GM21528 (cell line): Measurements from ENCODE around the gene GALNT18.

Experiments
- ATAC-seq: cut with Tn5 transposase; IDR thresholded peaks from one replicate; pipeline ENCODE4 v1.9.1; 2021; ENCODE audit warnings: mild to moderate bottlenecking, moderate library complexity; ENCODE audit not compliant: unreplicated experiment, low FRiP score

The GALNT18 gene

DNA sequence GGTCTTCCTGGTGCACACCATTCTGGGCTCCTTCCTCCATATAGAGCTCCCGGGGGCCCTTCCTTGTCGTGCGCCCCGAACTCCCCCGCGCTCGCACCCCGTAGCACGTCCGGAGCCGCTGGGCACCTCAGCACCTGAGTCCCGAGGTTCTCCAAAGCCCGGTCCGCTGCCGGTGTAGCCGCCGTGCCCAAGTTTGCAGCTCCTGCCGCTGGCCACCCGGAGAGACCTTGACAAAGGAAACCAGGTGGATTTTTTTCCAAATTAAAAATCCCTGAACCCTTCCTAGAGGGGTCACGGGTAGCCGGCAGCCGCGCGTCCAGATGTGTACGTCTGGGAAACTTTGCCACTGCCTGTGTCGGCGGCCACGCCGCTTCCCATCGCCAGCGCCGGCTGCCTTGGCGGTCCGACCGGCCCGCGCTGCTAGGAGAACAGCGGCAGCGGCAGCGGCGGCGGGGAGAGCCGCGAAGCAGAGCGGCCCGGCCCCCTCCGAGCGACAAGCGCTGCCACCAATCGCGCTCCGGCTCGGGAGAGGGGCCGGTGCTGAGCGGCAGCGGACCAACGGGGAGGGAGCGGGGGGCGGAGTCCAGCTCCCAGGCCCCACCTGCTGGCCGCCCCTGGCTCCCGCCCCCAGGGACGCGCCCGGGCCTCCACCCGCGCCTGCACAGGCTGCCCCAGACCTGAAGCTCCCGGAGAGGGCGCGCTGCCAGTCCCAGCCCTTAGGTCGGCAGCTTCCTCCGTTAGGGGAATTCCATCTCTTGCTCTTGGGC lies at the start of gene GALNT18:
TSS of gene GALNT18 (minus strand) at position 433 of the 767 bp plus-strand sequence.
- ATAC-seq: peak; percentile 98

DNA sequence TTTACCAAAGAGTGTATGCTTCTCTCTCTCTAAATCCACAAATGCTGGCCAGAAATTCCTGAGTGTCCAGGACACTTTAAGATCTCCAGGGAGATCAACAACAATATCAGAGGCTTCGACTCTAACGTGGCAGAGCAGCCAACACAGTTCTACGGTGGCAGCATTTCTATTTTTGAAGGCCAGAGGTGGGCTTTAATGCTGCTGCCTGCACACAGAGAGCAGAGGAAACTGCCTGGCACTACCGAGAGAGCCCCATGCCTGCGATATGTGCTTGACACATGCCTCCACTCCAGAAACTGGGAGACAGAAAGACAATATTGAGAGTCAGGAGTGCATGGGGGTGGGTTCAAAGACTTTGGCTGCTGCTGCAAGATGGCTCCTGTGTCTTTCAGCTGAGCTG lies 48.8 kb upstream of the GALNT18 start:
- no peak for ATAC-seq

DNA sequence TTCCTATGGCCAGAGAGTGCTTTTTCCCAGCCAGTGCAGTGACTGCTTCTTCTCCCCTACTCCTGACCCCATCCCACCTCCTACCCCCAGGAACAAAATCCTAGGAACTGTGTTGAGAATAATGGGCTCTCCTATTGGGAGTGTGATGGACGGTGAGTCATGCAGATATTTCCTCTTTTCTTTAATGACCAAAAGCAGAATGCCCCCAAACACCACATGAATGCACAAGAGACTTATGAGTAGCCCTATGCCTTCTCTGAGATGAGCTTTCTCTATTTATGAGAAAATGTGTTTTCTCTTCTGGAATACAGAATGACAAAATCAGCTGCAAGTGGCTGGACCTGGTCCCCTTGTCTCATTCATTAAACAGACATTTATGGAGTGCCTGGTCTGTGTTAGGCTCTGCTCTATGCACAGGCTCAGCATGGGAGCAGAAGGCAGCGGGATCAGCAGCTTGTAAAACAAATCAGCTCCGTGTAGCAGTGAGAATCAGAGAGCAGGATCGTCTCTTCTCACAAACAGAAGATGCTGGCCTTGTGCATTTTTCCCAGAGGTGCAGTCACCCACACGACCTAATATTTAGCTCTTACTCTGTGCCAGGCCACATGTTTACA lies 47.5 kb upstream of the GALNT18 start:
- no peak for ATAC-seq

DNA sequence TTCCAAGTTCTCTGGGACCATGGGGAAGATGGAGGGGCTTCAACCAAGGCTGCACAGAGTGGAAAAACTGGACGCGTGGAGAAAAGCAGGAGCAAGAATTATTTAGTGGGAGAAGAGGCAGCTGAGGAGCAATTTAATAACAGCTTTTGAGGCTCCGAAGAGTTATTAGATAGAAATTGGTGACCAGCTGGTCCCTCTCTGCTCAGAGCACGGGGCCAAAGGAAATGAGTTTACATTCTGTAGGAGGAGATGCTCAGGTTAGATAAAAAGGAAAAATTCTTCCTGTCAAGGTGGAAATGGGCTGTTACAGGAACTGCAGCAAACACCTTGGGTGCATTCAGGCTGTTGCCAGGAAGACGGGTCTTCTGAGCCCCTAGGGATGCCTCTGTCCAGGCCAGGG lies 47.0 kb upstream of the GALNT18 start:
- no peak for ATAC-seq

DNA sequence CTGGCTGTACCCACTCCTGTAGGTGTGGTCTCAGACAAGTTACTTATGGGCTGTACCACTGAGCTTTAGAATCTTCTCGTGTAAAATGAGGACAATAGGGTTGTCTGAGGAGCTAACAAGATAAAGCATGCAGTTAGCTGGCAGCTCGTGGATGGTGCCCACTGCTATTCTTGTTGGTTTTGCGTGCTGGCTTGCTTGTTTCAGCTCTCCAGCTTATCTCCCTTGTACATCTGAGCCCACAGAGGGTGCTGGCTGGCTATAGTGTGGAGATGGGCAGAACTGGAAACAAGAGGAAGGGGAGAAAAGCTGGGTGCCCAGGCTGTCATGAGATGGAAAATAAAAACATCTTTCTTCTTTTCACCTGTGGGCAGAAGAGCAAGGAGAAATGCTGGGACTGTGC lies 46.5 kb upstream of the GALNT18 start:
- no peak for ATAC-seq

DNA sequence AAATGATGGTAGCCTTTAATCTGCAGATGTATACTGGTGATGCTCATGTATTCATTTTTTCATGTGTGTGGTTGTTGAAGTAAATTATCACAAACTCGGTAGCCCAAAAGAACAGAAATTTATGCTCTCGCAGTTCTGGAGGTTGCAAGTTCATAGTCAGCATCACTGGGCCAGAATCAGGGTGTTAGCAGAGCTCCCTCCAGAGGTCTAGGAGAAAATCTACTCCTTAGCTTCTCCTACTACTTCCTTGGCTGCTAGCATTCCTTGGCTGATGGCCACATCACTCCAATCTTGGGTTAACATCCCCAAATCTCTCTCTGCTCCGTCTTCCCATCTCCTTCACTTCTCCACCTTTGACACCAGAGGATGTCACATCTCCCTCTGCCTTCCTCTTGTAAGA lies 45.3 kb upstream of the GALNT18 start:
- ATAC-seq: no peak

DNA sequence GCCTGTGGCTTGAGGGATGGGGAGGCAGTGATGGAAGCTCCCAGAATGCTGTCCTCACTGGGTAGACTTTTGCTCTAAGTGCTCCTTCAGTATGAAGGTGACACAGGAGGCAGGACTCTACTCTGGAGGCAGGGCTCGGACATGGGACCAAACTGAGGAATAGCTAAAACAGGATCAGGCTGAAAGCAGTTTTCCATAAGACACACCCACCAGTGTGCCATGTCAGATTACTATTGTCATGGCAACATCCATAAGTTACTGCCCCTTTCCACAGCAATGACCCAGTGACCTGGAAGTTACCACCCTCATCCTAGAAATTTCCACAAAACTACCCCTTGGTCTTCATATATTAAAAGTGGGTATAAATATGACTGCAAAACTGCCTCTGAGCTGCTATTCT lies 43.6 kb upstream of the GALNT18 start:
- no peak for ATAC-seq

DNA sequence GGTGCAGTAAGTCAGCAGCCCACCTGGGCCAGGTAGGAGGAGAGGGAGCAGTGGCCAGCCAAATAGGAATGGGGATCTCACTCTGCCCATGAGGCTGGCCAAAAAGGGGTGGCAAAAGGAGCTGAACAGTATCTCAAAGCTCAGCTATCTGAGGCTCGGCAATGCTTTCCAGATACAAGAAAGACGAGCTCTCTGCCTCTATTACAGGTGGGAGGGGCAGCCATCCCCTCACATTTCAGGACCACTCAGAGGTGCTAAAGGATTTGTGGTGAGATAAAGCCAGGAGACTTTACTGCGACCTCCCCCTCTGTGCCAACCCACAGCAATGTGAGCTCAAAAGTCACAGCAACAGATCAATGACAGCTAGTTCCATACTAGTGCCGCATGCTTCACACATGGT lies 42.1 kb upstream of the GALNT18 start:
- ATAC-seq: no peak

DNA sequence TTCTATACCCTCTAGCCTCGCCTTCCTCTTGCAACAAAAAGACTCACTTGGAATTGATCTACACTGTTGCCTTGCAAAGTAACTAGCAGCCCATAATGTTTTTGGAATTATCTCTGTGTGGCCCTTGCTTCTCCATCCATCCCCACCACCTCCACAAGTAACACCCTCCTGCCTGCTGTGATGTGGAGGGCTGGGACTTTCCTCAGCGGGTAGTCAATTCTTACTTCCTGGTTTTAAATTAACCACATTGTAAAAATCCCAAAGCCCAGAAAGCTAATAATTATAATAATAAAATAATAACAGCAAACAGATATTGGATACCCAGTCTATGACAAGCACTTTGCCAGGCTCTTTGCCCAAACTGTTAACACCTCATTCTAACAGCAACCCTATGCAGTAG lies 40.8 kb upstream of the GALNT18 start:
- ATAC-seq: no peak

DNA sequence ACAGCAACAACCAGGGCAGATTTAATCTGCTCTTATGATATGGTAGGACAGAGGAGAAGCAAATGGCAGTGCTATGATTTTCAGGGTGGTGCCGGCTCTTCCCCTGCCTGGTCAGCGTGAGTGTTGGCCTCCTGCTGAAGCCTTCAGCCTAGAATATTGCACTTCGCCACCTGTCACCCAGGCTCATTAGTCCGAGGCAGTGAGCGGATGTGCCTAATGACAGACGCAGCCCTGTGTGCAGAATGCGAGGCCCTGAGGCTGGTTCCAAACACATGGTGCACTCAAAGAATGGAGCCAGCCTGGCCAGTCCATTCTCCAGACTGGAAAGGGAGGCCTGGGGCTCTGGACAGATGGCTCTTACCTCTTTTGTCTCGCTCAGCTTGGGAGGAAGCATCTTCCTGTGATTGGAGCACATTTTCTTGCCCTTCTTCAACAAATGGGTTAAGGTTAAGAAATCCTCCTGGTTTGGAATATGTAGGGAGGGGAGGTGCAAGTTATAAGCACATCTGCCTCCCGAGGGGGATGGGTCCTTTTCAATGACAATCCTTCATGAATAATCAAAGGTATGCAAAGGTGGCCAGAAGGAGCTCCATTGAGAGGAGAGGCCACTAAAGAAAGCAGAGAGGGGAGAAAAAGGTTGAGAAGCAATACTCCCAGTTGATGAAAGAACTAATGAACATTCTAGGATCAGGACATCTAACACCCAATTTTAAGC lies 39.7 kb upstream of the GALNT18 start:
- ATAC-seq: no peak

DNA sequence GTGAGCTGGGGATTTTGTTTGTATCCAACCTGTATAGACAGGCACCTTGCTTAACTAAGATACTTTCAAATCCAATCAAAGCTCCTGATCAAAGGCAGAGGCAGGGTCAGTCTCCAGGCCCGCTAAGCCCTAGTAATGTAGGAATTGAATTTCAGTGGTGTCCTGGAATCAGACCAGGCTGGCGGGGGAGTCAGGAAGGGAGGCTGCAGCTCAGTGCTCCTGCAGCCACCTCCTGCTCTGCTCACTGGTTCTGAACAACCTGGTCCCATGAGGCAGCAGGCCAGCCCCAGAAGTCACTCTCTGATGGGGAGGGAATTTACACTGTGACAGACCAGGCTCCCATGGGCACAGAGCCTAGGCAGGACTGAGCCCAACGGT lies 38.5 kb upstream of the GALNT18 start:
- no peak for ATAC-seq

DNA sequence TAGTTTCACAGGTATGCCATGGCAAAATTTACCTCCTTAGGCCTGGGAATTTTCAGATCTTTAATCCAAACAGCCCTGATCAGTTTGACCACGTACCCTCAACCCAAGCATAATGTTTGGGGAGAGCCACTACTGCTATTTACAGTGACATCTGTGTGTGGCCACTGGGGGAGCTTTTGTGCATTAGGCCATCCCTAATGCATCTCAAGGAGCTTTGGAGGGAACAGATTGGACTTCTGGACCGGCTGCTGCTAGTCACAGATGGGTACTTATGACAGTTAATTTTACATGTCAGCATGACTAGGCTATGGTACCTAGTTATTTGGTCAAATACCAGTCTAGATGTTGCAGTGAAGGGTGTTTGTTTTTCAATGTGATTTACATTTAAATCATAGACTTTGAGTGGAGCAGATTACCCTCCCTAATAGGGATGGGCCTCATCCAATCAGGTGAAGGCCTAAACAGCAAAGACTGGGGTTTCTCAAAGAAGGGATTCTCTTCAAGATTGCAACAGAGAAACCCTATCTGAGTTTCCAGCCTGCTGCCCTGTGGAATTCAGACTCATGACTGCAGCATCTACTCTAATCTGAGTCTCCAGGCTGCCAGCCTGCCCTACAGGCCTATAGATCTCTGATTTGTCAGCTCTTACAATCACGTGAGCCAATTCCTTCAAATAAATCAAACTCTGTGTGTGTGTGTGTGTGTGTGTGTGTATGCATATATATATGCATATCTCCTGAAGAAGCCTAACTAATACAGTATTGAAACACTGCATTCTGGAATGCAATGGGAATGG lies 38.0 kb upstream of the GALNT18 start:
- ATAC-seq: no peak

DNA sequence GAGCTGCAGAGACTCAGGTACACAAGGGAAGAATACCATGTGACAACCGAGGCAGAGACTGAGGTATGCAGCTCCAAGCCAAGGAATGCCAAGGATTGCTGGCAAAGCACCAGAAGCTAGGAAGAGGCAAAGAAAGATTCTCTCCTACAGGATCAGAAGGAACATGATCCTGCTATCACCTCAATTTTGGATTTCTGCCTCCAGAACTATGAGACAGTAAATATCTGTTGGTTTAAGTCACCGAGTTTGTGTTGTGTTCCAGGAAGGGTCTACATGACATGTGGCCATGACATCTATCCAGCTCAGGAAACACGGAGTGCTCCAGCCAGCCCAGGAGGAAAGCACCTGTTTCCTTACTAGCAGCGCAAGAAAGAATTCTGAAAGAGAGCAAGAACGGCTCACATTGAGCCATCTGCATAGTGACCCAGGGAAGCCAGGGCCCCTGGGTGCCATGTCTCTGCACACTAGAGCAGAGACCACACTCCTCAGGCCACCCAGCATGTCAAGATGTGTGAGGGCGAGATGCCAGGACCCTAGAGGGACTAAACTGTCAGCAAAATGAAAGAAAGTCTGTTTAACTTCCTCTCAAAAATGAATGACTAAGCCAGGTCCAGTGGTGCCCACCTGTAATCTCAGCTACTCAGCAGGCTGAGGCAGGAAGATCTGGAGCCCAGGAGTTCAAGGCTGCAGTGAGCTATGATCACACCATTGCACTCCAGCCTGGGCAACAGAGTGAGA lies 35.6 kb upstream of the GALNT18 start:
- no peak for ATAC-seq

DNA sequence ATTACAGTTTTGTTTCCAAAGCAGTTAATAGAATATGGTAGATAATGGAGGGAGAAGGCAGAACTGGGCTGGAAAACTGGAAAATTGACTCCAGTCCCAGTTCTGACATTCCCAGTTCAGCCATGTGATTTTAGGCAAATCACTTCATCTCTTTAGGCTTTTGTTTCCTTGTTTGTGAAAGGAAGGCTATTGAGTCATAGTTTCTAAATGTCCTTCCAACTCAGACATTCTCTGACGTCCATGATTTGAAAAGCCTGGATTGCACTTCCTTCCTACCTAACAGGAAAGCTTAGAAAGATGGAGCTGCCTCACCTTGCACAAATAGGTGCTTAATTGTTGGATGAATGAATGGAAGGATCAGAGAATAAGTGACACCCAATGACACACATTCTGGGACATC lies 19.8 kb upstream of the GALNT18 start:
- no peak for ATAC-seq

DNA sequence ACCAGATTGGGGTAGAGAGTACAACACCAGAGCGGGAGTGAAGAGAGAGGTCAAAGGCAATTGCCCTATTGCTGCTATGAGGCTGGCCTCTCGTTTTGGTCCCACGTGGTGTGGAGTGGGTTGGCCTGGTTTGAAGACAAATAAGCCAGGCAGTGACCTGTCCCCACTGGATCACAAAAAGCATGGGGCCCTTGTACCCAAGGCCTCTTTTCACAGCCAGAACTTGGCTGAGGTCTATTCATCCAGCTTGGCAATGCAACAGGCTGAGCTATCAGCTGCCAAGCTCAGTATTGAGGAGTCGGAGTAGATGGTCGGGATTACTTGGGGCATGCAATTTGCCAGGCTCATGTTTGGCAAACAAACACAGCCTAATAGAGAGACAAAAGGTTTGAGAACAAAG lies 19.2 kb upstream of the GALNT18 start:
- ATAC-seq: no peak

DNA sequence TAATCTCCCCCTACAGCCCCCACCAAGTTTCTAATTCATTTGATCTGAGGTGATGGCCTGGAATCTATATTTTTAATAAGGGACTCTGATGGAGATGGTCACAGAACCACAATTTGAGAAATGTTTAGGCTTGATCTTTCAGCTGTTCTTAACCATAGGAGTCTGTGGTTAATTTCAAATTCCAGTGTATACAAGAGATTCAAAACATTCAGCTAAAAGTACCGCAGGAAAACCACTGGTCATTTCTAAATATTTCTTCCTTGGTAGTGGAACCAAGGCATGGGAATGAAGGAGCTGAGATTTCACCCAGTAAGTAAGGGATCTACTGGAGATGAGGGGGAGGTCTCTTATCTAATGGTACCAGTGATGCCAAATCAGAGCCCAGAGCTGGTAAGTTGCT lies 18.3 kb upstream of the GALNT18 start:
- no peak for ATAC-seq

DNA sequence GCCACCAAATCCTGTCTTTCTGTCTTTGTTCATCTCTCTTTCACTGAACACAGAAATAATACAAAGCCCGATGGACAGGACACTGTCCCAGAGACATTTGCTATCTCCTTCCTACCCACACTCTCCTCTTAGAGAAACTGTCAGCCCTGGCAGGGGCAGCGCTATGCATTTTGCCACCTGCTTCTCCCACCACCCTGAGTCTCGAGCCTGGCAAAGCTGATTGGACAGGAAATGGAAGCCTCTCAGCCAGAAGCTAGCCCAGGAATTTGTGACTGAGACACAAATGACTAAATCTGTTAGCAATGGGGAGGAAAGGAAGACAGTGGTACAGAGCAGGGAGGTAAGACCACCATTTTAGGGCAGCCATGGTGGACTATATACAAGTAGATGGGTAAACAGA lies 14.9 kb upstream of the GALNT18 start:
- ATAC-seq: no peak

DNA sequence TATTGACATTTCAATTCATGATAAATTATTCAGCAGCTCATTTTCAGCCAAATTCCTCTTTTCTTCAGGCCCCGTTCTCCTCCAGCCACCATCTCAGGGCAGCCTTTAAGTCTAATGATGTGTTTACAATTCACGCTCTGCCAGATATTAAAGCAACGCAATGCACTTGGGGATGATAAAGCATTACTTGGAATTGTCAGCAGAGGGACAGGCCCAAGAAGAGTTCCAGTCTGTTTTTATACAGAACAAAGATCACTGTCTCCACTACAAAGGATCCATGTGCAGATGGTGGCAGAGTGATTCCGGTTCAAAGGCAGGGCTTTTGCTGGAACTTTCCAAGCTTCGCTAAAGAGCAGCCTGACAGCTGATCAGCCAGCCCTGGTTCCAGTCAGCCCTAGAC lies 13.6 kb upstream of the GALNT18 start:
- no peak for ATAC-seq

DNA sequence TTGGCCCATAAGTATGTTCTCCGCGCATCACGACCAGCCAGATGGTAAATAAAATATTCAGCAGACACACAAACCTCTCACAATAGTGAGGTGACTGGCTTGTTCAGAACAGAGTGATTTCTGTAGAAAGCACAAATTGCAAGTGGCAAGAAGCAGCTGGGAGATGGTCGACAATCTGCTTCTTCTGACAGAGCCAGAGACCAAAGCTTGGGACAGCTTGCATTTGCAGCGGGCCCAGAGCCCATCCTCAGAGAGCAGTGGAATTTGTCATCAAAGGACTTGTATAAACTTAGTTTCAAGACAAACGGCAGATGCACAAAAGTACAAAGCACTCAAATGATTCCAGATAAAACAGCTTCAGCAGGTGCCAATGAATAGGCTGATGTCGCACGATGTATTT lies 7.6 kb upstream of the GALNT18 start:
- no peak for ATAC-seq

DNA sequence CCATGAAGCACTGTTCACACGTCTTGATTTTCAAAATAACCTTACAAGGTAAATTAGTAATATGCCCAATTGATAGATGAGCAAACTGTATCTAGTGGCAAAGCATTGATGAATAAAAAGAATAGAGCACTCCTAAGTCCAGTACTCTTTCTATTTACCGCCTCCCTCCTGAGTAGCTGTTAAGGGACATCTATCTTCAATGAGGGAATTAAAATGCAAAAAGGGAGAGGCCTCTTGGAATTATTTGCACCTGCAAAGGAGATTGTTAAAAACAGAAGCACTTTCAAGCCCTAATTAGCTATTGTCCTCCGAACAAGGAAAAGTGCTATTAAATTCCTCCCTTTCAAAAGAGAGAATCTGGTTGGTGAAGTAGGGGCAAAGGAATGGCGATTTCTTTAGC lies 6.8 kb upstream of the GALNT18 start:
- no peak for ATAC-seq
